Osteocyte (in vitro differentiated cells): Measurements from ENCODE around the gene NTF3. TPM values are rescaled to one million over a fixed set of nuclear protein-coding genes. Genes with fewer than 3 reads are reported as not detected.

Source experiments
- DNase-seq: peaks from one replicate; pipeline ENCODE4 v3.0.0; 2021; ENCODE audit warnings: mixed read lengths; ENCODE audit not compliant: unreplicated experiment; ENCODE audit errors: extremely low spot score
- H3K27ac Mint-ChIP-seq: one replicate; pipeline ENCODE4 v1.8.0; 2021; ENCODE audit warnings: mild to moderate bottlenecking, mixed read lengths; ENCODE audit not compliant: unreplicated experiment
- H3K27me3 Mint-ChIP-seq: one replicate; pipeline ENCODE4 v1.8.0; 2021; ENCODE audit warnings: mixed read lengths; ENCODE audit not compliant: unreplicated experiment
- H3K36me3 Mint-ChIP-seq: one replicate; pipeline ENCODE4 v1.8.0; 2021; ENCODE audit warnings: mixed read lengths; ENCODE audit not compliant: unreplicated experiment
- H3K4me1 Mint-ChIP-seq: one replicate; pipeline ENCODE4 v1.8.0; 2021; ENCODE audit warnings: mixed read lengths; ENCODE audit not compliant: unreplicated experiment
- H3K4me3 Mint-ChIP-seq: one replicate; pipeline ENCODE4 v1.8.0; 2021; ENCODE audit warnings: mild to moderate bottlenecking, moderate library complexity, mixed read lengths; ENCODE audit not compliant: unreplicated experiment
- H3K9me3 Mint-ChIP-seq: one replicate; pipeline ENCODE4 v1.8.0; 2021; ENCODE audit warnings: mixed read lengths; ENCODE audit not compliant: unreplicated experiment
- total RNA-seq: library from RNA; stranded (reverse); gene quantifications from 2 replicates; pipeline ENCODE4 v1.2.1, GENCODE V29; 2021
- TF ChIP-seq, protein P1 (sequence below): fragments of 200-600 bp; sonication (generic); IDR thresholded peaks from 2 replicates; pipeline ENCODE4 v1.5.0; 2021; ENCODE audit warnings: antibody characterized with exemption, mild to moderate bottlenecking, moderate library complexity

Gene NTF3
- total RNA-seq, 1 donor from 2014 or later = 1.1 TPM

DNA sequence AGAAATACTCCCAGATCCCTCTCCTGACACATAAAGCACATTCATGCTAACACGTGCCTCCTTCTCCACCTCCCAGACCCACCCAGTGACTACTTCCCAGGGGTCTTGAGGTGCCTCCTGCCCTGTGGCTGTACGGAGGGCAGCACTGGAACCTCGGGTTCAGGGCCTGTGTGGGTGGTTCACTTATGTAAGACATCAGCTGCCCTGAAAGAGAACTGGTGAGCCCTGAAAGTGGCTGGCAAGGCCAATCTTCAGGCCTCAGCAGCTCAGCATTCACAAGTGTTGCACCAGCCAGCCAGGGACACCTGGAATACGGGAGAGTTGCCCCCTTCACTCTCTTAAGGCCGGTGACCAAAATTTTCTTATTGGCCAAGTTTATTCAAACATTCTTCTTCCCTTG lies 38.9 kb upstream of the NTF3 start:
- DNase-seq = no peak
- no peaks in the 10 kb centered on the region for H3K27me3 Mint-ChIP-seq
- H3K4me3 Mint-ChIP-seq = no peak overlapping the region
- no peaks in the 10 kb centered on the region for H3K4me1 Mint-ChIP-seq
- TF ChIP-seq, protein P1, sequence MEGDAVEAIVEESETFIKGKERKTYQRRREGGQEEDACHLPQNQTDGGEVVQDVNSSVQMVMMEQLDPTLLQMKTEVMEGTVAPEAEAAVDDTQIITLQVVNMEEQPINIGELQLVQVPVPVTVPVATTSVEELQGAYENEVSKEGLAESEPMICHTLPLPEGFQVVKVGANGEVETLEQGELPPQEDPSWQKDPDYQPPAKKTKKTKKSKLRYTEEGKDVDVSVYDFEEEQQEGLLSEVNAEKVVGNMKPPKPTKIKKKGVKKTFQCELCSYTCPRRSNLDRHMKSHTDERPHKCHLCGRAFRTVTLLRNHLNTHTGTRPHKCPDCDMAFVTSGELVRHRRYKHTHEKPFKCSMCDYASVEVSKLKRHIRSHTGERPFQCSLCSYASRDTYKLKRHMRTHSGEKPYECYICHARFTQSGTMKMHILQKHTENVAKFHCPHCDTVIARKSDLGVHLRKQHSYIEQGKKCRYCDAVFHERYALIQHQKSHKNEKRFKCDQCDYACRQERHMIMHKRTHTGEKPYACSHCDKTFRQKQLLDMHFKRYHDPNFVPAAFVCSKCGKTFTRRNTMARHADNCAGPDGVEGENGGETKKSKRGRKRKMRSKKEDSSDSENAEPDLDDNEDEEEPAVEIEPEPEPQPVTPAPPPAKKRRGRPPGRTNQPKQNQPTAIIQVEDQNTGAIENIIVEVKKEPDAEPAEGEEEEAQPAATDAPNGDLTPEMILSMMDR = no peak
- no peak overlapping the region for H3K27ac Mint-ChIP-seq
- no peaks in the 10 kb centered on the region for H3K9me3 Mint-ChIP-seq
- no peaks in the 10 kb centered on the region for H3K36me3 Mint-ChIP-seq

DNA sequence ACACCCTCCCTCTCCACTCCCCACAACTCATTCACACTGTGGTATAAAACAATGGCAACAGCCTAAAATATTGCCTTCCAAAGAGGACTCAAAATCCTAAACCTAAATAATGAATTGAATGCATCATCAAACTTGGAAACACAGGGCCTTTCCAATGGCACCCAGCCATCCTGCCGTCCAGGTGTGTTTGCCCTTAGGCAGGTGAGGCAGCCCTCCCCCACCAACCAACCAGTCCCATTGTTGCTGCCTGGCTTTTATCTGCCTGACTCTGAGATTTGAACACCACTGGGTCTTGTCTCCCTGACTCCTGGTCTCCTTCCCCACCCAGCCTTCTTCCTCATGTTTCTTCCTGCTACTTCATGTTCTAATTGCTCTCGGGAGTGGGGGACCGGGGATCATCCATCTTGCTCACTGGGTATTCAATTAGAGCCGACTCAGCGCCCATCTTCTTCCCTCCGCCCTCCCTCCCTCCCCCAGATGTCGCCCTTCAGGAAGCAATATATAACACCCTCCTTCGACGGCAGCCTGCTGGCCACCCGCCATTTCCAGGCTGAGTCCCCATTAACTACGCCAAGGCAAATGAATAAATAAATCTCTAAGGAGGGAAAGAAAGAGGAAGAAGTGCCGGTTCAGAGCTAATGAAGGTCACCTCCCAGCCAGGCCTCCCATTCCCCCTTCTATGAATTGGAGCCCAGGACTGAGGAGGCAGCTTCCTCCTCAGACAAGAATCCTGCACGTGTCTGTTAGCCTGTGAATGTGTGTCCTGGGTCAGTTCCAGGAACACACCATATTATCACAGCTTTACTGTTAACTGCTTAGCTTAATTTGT lies 36.3 kb upstream of the NTF3 start:
- no peaks in the 10 kb centered on the region for H3K36me3 Mint-ChIP-seq
- no peak for DNase-seq
- H3K4me1 Mint-ChIP-seq = no peaks in the 10 kb centered on the region
- TF ChIP-seq, protein P1 = no peak
- H3K9me3 Mint-ChIP-seq = no peaks in the 10 kb centered on the region
- H3K27ac Mint-ChIP-seq = no peak overlapping the region
- H3K27me3 Mint-ChIP-seq = no peaks in the 10 kb centered on the region
- H3K4me3 Mint-ChIP-seq = no peak overlapping the region

DNA sequence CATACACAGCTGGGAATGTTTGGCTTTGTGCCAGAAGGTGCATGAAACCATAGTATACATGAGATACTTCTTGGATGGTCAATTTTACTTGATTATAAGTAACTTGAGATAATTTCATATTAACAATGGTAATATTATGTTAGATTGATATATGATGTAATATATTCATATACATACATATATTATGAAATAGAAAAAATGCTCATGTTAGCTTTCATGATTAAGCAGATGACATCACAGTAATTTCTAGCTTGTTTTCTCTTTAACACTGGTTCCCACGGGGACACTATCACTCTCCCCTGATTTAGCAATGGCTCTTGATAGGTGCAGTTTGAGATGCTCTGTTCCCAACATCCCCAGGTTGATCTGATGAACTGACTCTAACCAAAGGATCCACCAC lies 35.4 kb upstream of the NTF3 start:
- Mint-ChIP-seq H3K27ac (no peak overlapping the region), H3K4me3 (no peak overlapping the region), H3K9me3 (no peaks in the 10 kb centered on the region), H3K4me1 (no peaks in the 10 kb centered on the region), H3K27me3 (peaks cover 5% of the 10 kb centered on the region), H3K36me3 (no peaks in the 10 kb centered on the region)
- TF ChIP-seq, protein P1 = no peak
- no peak for DNase-seq

DNA sequence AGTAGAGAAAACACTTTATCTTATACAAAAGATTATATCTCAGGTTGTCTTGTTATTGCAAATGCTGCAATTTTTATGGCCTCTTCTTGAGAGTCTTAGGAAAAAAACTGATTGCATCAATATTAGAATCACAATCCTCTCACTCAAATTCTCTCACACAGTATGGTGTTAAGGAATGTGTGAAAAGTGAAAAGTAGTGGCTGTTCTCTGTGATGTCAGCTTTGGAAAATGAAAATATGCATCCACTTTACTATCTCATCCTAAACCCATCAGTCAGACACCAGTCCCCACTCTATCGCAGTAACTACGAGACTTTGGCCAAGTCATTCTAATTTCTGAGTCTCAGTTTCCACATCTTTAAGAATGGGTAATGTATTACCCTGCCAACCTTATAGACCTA lies 32.6 kb upstream of the NTF3 start:
- no peak for DNase-seq
- no peak overlapping the region for H3K4me3 Mint-ChIP-seq
- TF ChIP-seq, protein P1 = no peak
- no peaks in the 10 kb centered on the region for H3K9me3 Mint-ChIP-seq
- H3K4me1 Mint-ChIP-seq = no peaks in the 10 kb centered on the region
- peaks cover 17% of the 10 kb centered on the region for H3K27me3 Mint-ChIP-seq
- H3K36me3 Mint-ChIP-seq = no peaks in the 10 kb centered on the region
- H3K27ac Mint-ChIP-seq = no peak overlapping the region

DNA sequence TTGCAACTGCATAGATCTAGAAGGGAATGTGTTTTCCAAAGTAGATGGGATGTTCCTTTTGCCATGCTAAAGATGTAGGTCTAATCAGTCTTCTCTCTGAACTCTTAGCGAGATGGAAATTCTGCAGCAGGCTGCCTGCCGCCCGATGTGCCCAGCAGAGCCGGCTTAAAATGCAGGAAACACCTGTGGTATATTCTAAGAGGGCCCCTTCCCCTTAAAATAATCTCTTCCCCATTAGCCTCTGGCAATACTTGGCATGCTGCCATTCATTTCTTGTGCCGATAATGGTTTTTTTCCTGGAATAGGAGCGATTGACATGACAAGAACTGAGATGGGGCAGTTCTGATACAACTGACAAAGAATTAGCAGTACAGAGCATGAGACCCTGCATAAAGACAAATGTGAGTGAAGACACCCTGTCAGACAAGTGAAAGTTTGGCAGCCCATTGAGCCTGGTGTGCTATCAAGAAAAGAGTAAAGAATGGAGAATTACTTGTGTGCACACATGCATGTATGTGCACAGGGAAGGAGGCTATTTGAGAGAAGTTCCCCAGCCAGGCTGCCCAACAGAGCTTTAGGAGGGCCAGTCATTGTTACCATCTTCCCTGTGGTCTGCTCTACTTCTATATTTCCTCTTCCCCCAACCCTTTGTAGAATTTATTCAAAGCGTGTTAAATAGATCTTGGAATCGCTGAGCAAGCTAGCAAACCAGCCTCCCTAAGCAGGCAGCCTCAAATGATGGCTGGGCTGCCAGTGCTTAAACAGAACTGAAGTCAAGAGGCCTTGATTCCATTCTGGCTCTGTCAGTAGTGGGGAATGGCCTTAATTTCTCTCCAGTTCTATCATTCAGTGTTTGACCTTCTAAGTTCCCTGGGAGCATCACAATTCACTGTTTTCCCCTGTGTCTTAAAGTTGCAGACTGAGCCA lies 29.6 kb upstream of the NTF3 start:
- H3K4me3 Mint-ChIP-seq = no peak overlapping the region
- H3K4me1 Mint-ChIP-seq = no peaks in the 10 kb centered on the region
- H3K9me3 Mint-ChIP-seq = no peaks in the 10 kb centered on the region
- TF ChIP-seq, protein P1 = no peak
- H3K27ac Mint-ChIP-seq = no peak overlapping the region
- no peaks in the 10 kb centered on the region for H3K36me3 Mint-ChIP-seq
- peaks cover 17% of the 10 kb centered on the region for H3K27me3 Mint-ChIP-seq
- no peak for DNase-seq
